ENCODE data around the gene CDH4.

- TF ChIP-seq CTCF (IDR thresholded peaks at IDR 0.05) (no peak), POLR2AphosphoS5 (IDR thresholded peaks at IDR 0.05) (no peak)
These were observed 4.3 kb downstream of the CDH4 start for GRCh38 chr20:61256365-61256764.

All from sigmoid colon (tissue), 4 donors.